Keratinocyte (primary cell): ENCODE measurements around the gene EGFL7.

Experiments used
- CTCF ChIP-seq, 3 experiments: IDR thresholded peaks in 1 of 3; conservative IDR thresholded peaks in 1 of 3; optimal IDR thresholded peaks in 1 of 3; 2 replicates in 2 of 3; 3 replicates in 1 of 3; pipeline versions ENCODE3 to v1.5.1; 2011; ENCODE audit warnings: low read length in 3 of 3, mild to moderate bottlenecking in 3 of 3, moderate library complexity in 2 of 3, control low read depth in 1 of 3, inconsistent platforms in 1 of 3; ENCODE audit not compliant: insufficient read depth in 2 of 3; ENCODE audit errors: extremely low read depth in 1 of 3
- EZH2 ChIP-seq: IDR thresholded peaks from one replicate; pipeline ENCODE4 v1.6.1; 2012; ENCODE audit warnings: inconsistent platforms, mild to moderate bottlenecking, low read length, moderate library complexity

GRCh38 chr9:136683755-136684154 is 21.0 kb downstream of the EGFL7 start:
- no peak for TF ChIP-seq CTCF (optimal IDR thresholded peaks at IDR 0.05 in 1 of 3, IDR thresholded peaks at IDR 0.05 in 1 of 3, conservative IDR thresholded peaks at IDR 0.05 in 1 of 3; ENCODE audit: extremely low read depth in 1 of 3, insufficient read depth in 2 of 3, low read length in 3 of 3)
- TF ChIP-seq EZH2, result no peak
